ENCODE data around the gene CDC37L1. TPM values are rescaled to one million over a fixed set of nuclear protein-coding genes. Genes with fewer than 3 reads are reported as not detected.

Gene CDC37L1
- polyA plus RNA-seq, 1 donor (not counting 4 experiments of a cell fraction or from before 2014, with no cell fraction given): 15.5 TPM

DNA sequence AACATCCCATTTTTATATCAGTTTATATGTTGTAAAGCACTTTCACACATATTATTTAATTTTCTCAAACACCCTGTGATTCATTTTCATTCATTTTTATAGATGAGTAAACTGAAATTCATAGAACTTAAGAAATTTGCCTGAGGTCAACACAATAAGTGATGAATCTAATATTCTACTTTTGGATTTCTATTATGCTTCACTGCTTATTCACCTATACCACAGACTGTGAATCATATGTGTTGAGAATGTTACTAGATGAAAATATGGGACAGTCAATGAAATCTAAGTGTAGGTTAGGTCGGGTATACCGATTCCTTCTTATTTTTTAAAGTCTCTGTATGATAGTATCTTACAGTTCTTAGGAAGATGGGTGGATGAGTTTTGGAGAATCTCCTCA, 24.8 kb downstream of the CDC37L1 start:
- peak overlapping the region; percentile 60 for H3K27ac ChIP-seq (ENCODE audit: control insufficient read depth, insufficient read depth, low read length)
- FAIRE-seq (peak; percentile 5), DNase-seq (ENCODE audit: low read depth, low spot score) (no peak)
- H3K4me2 ChIP-seq (ENCODE audit: control insufficient read depth, extremely low read depth, insufficient read depth, low read depth, low read length): peak overlapping the region; percentile 41
- dilution Hi-C loops (cut with MboI; ENCODE audit: extremely low pct_ligation_motif_present, low sequenced_read_pairs): no loop called here
- H4K20me1 ChIP-seq (ENCODE audit: control insufficient read depth, extremely low read depth, insufficient read depth, low read length): no peaks in the 10 kb centered on the region
- H3K36me3 ChIP-seq (ENCODE audit: control insufficient read depth in 2 of 2, extremely low read depth in 1 of 2, insufficient read depth in 2 of 2, low read length in 2 of 2): peaks cover 0 to 4% of the 10 kb centered on the region in 2 experiments
- H3K79me2 ChIP-seq (ENCODE audit: control insufficient read depth, insufficient read depth, low read length): no peaks in the 10 kb centered on the region
- H3K9me1 ChIP-seq (ENCODE audit: control insufficient read depth, extremely low read depth, insufficient read depth, low read length): no peaks in the 10 kb centered on the region
- H2AFZ ChIP-seq (ENCODE audit: control insufficient read depth, low read length): no peak overlapping the region
- no peak overlapping the region for H3K4me3 ChIP-seq (ENCODE audit: control insufficient read depth in 2 of 3, extremely low read depth in 1 of 3, insufficient read depth in 2 of 3, low read depth in 1 of 3, low read length in 3 of 3)
- TF ChIP-seq EZH2 (IDR thresholded peaks at IDR 0.05; ENCODE audit: low read length): no peak
- TF ChIP-seq, protein P1, sequence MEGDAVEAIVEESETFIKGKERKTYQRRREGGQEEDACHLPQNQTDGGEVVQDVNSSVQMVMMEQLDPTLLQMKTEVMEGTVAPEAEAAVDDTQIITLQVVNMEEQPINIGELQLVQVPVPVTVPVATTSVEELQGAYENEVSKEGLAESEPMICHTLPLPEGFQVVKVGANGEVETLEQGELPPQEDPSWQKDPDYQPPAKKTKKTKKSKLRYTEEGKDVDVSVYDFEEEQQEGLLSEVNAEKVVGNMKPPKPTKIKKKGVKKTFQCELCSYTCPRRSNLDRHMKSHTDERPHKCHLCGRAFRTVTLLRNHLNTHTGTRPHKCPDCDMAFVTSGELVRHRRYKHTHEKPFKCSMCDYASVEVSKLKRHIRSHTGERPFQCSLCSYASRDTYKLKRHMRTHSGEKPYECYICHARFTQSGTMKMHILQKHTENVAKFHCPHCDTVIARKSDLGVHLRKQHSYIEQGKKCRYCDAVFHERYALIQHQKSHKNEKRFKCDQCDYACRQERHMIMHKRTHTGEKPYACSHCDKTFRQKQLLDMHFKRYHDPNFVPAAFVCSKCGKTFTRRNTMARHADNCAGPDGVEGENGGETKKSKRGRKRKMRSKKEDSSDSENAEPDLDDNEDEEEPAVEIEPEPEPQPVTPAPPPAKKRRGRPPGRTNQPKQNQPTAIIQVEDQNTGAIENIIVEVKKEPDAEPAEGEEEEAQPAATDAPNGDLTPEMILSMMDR (optimal IDR thresholded peaks at IDR 0.05 in 1 of 3, IDR thresholded peaks at IDR 0.05 in 1 of 3, conservative IDR thresholded peaks at IDR 0.05 in 1 of 3; ENCODE audit: extremely low read depth in 1 of 3, insufficient read depth in 2 of 3, low read length in 3 of 3): no peak
- peaks cover 14% of the 10 kb centered on the region for H3K4me1 ChIP-seq (ENCODE audit: control insufficient read depth, extremely low read depth, insufficient read depth, low read length)
- H3K27me3 ChIP-seq (ENCODE audit: control insufficient read depth, extremely low read depth, insufficient read depth, low read length): no peaks in the 10 kb centered on the region
- H3K9me3 ChIP-seq (ENCODE audit: control insufficient read depth, low read depth, low read length): no peaks in the 10 kb centered on the region
- H3K9ac ChIP-seq (ENCODE audit: control insufficient read depth, extremely low read depth, insufficient read depth, low read length): no peak overlapping the region

DNA sequence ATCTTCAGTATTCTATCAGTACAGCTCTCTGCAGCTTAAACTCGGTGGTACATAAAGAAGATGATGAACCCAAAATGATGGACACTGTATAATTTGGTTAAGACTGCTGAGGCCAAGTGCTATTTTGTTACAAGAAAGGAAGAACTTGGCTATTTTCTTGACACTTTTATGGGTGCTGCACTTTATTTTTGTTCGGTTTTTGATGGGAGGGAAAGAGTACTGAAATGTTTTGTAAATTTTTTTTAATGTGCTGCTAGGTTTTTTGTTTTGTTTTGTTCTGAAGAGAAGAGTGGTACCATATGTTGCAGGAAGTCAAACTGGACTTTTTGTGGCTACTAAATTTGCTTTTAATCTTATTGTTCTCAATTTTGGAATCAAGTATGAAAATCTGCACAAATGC, 26.7 kb downstream of the CDC37L1 start:
- Histone ChIP-seq H3K4me3 (ENCODE audit: control insufficient read depth in 2 of 3, extremely low read depth in 1 of 3, insufficient read depth in 2 of 3, low read depth in 1 of 3, low read length in 3 of 3) (no peak overlapping the region), H3K9me3 (ENCODE audit: control insufficient read depth, low read depth, low read length) (no peaks in the 10 kb centered on the region), H3K9me1 (ENCODE audit: control insufficient read depth, extremely low read depth, insufficient read depth, low read length) (no peaks in the 10 kb centered on the region), H3K27ac (ENCODE audit: control insufficient read depth, insufficient read depth, low read length) (no peak overlapping the region), H2AFZ (ENCODE audit: control insufficient read depth, low read length) (no peak overlapping the region), H3K27me3 (ENCODE audit: control insufficient read depth, extremely low read depth, insufficient read depth, low read length) (no peaks in the 10 kb centered on the region), H3K9ac (ENCODE audit: control insufficient read depth, extremely low read depth, insufficient read depth, low read length) (no peak overlapping the region), H3K4me2 (ENCODE audit: control insufficient read depth, extremely low read depth, insufficient read depth, low read depth, low read length) (no peak overlapping the region), H3K79me2 (ENCODE audit: control insufficient read depth, insufficient read depth, low read length) (no peaks in the 10 kb centered on the region), H4K20me1 (ENCODE audit: control insufficient read depth, extremely low read depth, insufficient read depth, low read length) (no peaks in the 10 kb centered on the region), H3K4me1 (ENCODE audit: control insufficient read depth, extremely low read depth, insufficient read depth, low read length) (peaks cover 14% of the 10 kb centered on the region), H3K36me3 (ENCODE audit: control insufficient read depth in 2 of 2, extremely low read depth in 1 of 2, insufficient read depth in 2 of 2, low read length in 2 of 2) (peaks cover 4% of the 10 kb centered on the region in 2 experiments)
- FAIRE-seq (no peak), DNase-seq (ENCODE audit: low read depth, low spot score) (no peak)
- TF ChIP-seq EZH2 (IDR thresholded peaks at IDR 0.05; ENCODE audit: low read length): no peak
- TF ChIP-seq, protein P1 (optimal IDR thresholded peaks at IDR 0.05 in 1 of 3, IDR thresholded peaks at IDR 0.05 in 1 of 3, conservative IDR thresholded peaks at IDR 0.05 in 1 of 3; ENCODE audit: extremely low read depth in 1 of 3, insufficient read depth in 2 of 3, low read length in 3 of 3): no peak
- dilution Hi-C loops (cut with MboI; ENCODE audit: extremely low pct_ligation_motif_present, low sequenced_read_pairs): no loop called here
